ENCODE measurements around the gene ANKRD55.

Gene ANKRD55

GRCh38 chr5:56092115-56092514 lies 141.0 kb downstream of the ANKRD55 start:
- ChIA-PET POLR2A (no interaction called here), CTCF (interaction anchor here (0.6 kb wide), 1 partner anchor 32 kb away, joined by 7 read pairs; no protein-coding TSS in a partner anchor)
- TF ChIP-seq ZNF274 (IDR thresholded peaks at IDR 0.05; ENCODE audit: low read length) (no peak), ZNF274 (tag by site-specific recombination; IDR thresholded peaks at IDR 0.05; ENCODE audit: borderline replicate concordance) (no peak)
- Histone ChIP-seq H3K4me3 (ENCODE audit: low read depth, low read length) (no peak overlapping the region), H3K4me1 (ENCODE audit: control insufficient read depth, insufficient read depth, low read length) (peaks cover 7% of the 10 kb centered on the region; the same call in 1 of the 2 replicates), H3K27ac (ENCODE audit: extremely low read depth, low read depth, low read length) (no peak overlapping the region), H3K9me3 (ENCODE audit: control insufficient read depth, insufficient read depth, low read depth, low read length) (no peaks in the 10 kb centered on the region), H3K36me3 (ENCODE audit: control insufficient read depth in 2 of 2, insufficient read depth in 1 of 2, low read length in 2 of 2) (no peaks in the 10 kb centered on the region)

DNA sequence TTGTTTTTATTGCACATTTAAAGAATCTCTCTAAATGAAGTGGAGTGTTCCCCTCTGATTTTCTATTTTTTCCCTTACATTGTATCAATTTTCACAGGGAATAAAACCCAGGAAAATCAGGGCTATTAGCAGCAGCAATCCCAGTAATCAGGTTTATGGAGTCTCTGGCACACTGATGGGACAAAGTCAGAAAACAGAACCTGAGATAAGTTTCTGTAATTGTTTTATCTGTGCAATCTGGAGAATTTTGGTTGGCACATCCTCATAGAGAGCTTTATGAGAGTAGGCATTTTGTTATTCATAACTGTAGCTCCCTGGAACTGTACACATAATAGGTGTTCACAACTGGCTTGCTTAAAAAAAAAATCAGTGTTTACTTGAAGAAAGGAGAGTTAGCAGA lies 141.5 kb downstream of the ANKRD55 start:
- Histone ChIP-seq H3K4me3 (ENCODE audit: low read depth, low read length) (no peak overlapping the region), H3K9me3 (ENCODE audit: control insufficient read depth, insufficient read depth, low read depth, low read length) (no peaks in the 10 kb centered on the region), H3K27ac (ENCODE audit: extremely low read depth, low read depth, low read length) (no peak overlapping the region), H3K36me3 (ENCODE audit: control insufficient read depth in 2 of 2, insufficient read depth in 1 of 2, low read length in 2 of 2) (no peaks in the 10 kb centered on the region), H3K4me1 (ENCODE audit: control insufficient read depth, insufficient read depth, low read length) (peaks cover 7% of the 10 kb centered on the region; the same call in 1 of the 2 replicates)
- ChIA-PET CTCF (no interaction called here), POLR2A (interaction anchor here (0.7 kb wide), 1 partner anchor 96 kb away, joined by 6 read pairs; no protein-coding TSS in a partner anchor)
- TF ChIP-seq ZNF433 (tag by site-specific recombination; IDR thresholded peaks at IDR 0.05; ENCODE audit: low read depth) (no peak), HOXA7 (CRISPR knock-in tag; IDR thresholded peaks at IDR 0.05; ENCODE audit: borderline replicate concordance) (no peak), ZBTB7A (tag by site-specific recombination; IDR thresholded peaks at IDR 0.05; ENCODE audit: low read depth) (no peak), ZNF394 (tag by site-specific recombination; IDR thresholded peaks at IDR 0.05; ENCODE audit: borderline replicate concordance) (no peak), SP2 (tag by site-specific recombination; IDR thresholded peaks at IDR 0.05) (no peak), ZFHX2 (tag by site-specific recombination; conservative IDR thresholded peaks at IDR 0.05) (no peak), EGR2 (tag by site-specific recombination; IDR thresholded peaks at IDR 0.05; ENCODE audit: low read depth) (no peak), ZNF391 (tag by site-specific recombination; IDR thresholded peaks at IDR 0.05; ENCODE audit: borderline replicate concordance, low read depth) (no peak), ZNF777 (tag by site-specific recombination; IDR thresholded peaks at IDR 0.05; ENCODE audit: borderline replicate concordance) (no peak), ZNF658 (tag by site-specific recombination; IDR thresholded peaks at IDR 0.05) (no peak)
- TF ChIP-seq, protein P1, sequence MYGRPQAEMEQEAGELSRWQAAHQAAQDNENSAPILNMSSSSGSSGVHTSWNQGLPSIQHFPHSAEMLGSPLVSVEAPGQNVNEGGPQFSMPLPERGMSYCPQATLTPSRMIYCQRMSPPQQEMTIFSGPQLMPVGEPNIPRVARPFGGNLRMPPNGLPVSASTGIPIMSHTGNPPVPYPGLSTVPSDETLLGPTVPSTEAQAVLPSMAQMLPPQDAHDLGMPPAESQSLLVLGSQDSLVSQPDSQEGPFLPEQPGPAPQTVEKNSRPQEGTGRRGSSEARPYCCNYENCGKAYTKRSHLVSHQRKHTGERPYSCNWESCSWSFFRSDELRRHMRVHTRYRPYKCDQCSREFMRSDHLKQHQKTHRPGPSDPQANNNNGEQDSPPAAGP (tag by site-specific recombination; IDR thresholded peaks at IDR 0.05), result no peak
- TF ChIP-seq, protein P2, sequence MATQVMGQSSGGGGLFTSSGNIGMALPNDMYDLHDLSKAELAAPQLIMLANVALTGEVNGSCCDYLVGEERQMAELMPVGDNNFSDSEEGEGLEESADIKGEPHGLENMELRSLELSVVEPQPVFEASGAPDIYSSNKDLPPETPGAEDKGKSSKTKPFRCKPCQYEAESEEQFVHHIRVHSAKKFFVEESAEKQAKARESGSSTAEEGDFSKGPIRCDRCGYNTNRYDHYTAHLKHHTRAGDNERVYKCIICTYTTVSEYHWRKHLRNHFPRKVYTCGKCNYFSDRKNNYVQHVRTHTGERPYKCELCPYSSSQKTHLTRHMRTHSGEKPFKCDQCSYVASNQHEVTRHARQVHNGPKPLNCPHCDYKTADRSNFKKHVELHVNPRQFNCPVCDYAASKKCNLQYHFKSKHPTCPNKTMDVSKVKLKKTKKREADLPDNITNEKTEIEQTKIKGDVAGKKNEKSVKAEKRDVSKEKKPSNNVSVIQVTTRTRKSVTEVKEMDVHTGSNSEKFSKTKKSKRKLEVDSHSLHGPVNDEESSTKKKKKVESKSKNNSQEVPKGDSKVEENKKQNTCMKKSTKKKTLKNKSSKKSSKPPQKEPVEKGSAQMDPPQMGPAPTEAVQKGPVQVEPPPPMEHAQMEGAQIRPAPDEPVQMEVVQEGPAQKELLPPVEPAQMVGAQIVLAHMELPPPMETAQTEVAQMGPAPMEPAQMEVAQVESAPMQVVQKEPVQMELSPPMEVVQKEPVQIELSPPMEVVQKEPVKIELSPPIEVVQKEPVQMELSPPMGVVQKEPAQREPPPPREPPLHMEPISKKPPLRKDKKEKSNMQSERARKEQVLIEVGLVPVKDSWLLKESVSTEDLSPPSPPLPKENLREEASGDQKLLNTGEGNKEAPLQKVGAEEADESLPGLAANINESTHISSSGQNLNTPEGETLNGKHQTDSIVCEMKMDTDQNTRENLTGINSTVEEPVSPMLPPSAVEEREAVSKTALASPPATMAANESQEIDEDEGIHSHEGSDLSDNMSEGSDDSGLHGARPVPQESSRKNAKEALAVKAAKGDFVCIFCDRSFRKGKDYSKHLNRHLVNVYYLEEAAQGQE (tag by site-specific recombination; IDR thresholded peaks at IDR 0.05), result no peak

DNA sequence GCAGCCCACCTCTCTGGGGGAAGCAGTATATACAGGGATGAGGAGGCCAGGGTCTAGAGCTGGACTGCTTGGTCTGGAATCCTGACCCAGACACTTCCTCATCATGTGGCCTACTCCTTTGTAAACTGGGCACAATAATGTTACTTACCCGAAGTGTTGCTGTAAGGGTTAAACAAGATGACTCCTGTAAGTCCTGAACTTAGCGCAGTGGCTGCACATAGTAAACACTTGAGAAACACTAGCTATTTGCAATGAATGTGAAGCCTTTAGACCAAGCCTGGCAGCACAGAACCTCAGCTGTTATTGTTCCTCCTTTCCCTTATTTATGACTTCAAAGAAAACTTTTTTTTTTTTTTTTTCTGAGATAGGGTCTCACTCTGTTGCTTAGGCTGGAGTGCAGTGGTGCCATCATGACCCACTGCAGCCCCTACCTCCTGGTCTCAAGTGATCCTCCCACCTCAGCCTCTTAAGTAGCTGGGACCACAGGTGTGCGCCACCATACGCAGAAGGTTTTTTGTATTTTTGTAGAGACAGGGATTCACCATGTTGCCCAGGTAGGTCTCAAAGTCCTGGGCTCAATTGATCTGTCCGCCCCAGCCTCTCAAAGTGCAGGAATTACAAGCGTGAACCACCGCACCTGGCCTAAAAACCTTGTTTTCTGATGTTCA lies 142.2 kb downstream of the ANKRD55 start:
- no peaks in the 10 kb centered on the region for H3K36me3 ChIP-seq (ENCODE audit: control insufficient read depth in 2 of 2, insufficient read depth in 1 of 2, low read length in 2 of 2)
- no peaks in the 10 kb centered on the region for H3K9me3 ChIP-seq (ENCODE audit: control insufficient read depth, insufficient read depth, low read depth, low read length)
- POLR2A ChIA-PET, result interaction anchor here (0.7 kb wide), 1 partner anchor 95 kb away, joined by 6 read pairs; no protein-coding TSS in a partner anchor
- CTCF ChIA-PET, result no interaction called here
- TF ChIP-seq PATZ1 (tag by site-specific recombination; IDR thresholded peaks at IDR 0.05) (no peak), ZNF292 (tag by site-specific recombination; IDR thresholded peaks at IDR 0.05; ENCODE audit: borderline replicate concordance, low read depth) (no peak)
- TF ChIP-seq, protein P3, sequence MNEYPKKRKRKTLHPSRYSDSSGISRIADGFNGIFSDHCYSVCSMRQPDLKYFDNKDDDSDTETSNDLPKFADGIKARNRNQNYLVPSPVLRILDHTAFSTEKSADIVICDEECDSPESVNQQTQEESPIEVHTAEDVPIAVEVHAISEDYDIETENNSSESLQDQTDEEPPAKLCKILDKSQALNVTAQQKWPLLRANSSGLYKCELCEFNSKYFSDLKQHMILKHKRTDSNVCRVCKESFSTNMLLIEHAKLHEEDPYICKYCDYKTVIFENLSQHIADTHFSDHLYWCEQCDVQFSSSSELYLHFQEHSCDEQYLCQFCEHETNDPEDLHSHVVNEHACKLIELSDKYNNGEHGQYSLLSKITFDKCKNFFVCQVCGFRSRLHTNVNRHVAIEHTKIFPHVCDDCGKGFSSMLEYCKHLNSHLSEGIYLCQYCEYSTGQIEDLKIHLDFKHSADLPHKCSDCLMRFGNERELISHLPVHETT (tag by site-specific recombination; IDR thresholded peaks at IDR 0.05), result no peak
- H3K27ac ChIP-seq (ENCODE audit: extremely low read depth, low read depth, low read length), result no peak overlapping the region
- H3K4me1 ChIP-seq (ENCODE audit: control insufficient read depth, insufficient read depth, low read length), result peaks cover 7% of the 10 kb centered on the region; the same call in 1 of the 2 replicates
- no peak overlapping the region for H3K4me3 ChIP-seq (ENCODE audit: low read depth, low read length)

Measured in HEK293 (cell line).